ENCODE results near the gene RCOR1. TPM values are rescaled to one million over a fixed set of nuclear protein-coding genes. Genes with fewer than 3 reads are reported as not detected.

The RCOR1 gene
- total and polyA plus RNA-seq, 2 of the 8 experiments (the other 6 are each of a cell fraction or from before 2014, with no cell fraction given) = 12.3 to 26.3 TPM

- Histone ChIP-seq H3K4ac (replicated peaks; ENCODE audit: insufficient read length, low read depth, low read length) (no peak overlapping the region), H2BK12ac (ENCODE audit: low read depth, low read length) (no peak overlapping the region), H3K4me2 (ENCODE audit: insufficient read depth in 1 of 2, low read depth in 2 of 2, low read length in 2 of 2) (no peak overlapping the region), H3K27ac (ENCODE audit: low read depth, low read length) (no peak overlapping the region), H2AFZ (ENCODE audit: low read length) (no peak overlapping the region), H2BK15ac (ENCODE audit: low read length) (no peak overlapping the region), H3K23me2 (ENCODE audit: low read depth, low read length) (no peaks in the 10 kb centered on the region), H4K5ac (ENCODE audit: insufficient read length, low read depth, low read length) (no peak overlapping the region), H3K4me3 (ENCODE audit: extremely low read depth in 1 of 4, insufficient read depth in 2 of 4, low read depth in 3 of 4, low read length in 4 of 4) (no peak overlapping the region), H3K56ac (replicated peaks; ENCODE audit: insufficient read length, low read depth, low read length) (no peak overlapping the region), H3K36me3 (ENCODE audit: control insufficient read depth in 2 of 4, insufficient read depth in 4 of 4, low read length in 3 of 4) (peaks cover 0 to 4% (median 0%) of the 10 kb centered on the region in 4 experiments; a peak in 2 of 8 replicates), H4K8ac (ENCODE audit: extremely low read depth, insufficient read depth, low read length) (no peak overlapping the region), H3K9me3 (ENCODE audit: insufficient read depth in 2 of 2, low read depth in 1 of 2, low read length in 1 of 2) (peaks cover 4 to 5% of the 10 kb centered on the region in 2 experiments; a peak in 3 of 4 replicates), H2BK5ac (ENCODE audit: low read depth, low read length) (no peak overlapping the region), H3K4me1 (replicated peaks in 1 of 4; ENCODE audit: control insufficient read depth in 3 of 4, insufficient read depth in 4 of 4, low read length in 3 of 4) (no peaks in the 10 kb centered on the region), H2AK5ac (ENCODE audit: low read depth, low read length) (no peak overlapping the region), H3K23ac (ENCODE audit: insufficient read length) (no peak overlapping the region), H4K20me1 (replicated peaks in 1 of 2; ENCODE audit: control insufficient read depth in 1 of 2, insufficient read depth in 2 of 2, low read length in 2 of 2) (peaks cover 0 to 1% of the 10 kb centered on the region in 2 experiments), H2BK20ac (ENCODE audit: low read length) (no peak overlapping the region), H3K79me1 (ENCODE audit: low read depth, low read length) (peaks cover 2% of the 10 kb centered on the region; the same call in 1 of the 2 replicates), H4K91ac (replicated peaks; ENCODE audit: insufficient read length, low read length) (no peak overlapping the region), H3K18ac (ENCODE audit: extremely low read depth, low read length) (no peak overlapping the region), H3K14ac (ENCODE audit: insufficient read length) (no peak overlapping the region), H3K79me2 (ENCODE audit: control insufficient read depth in 1 of 2, insufficient read depth in 2 of 2, low read length in 2 of 2) (peaks cover 0 to 58% of the 10 kb centered on the region in 2 experiments; a peak in 3 of 4 replicates), H3K27me3 (replicated peaks in 1 of 4; ENCODE audit: control insufficient read depth in 3 of 4, extremely low read depth in 1 of 4, insufficient read depth in 3 of 4, low read length in 3 of 4) (no peaks in the 10 kb centered on the region), H3K9ac (replicated peaks in 1 of 4; ENCODE audit: extremely low read depth in 1 of 4, low read depth in 3 of 4, low read length in 3 of 4) (no peak overlapping the region), H2BK120ac (replicated peaks; ENCODE audit: low read depth, low read length) (no peak overlapping the region)
- FAIRE-seq = no peak
- DNase-seq (ENCODE audit: low read depth in 1 of 2, low spot score in 2 of 2) = no peak
- POLR2A ChIA-PET (ENCODE audit: partially characterized antibody) = no interaction called here
- CTCF ChIA-PET (ENCODE audit: partially characterized antibody) = no interaction called here
- WGBS, 2 experiments (ENCODE audit: extremely low coverage in 1 of 2, insufficient coverage in 1 of 2, insufficient read length in 1 of 2, insufficient replicate concordance in 2 of 2, low coverage in 1 of 2, low lambda C conversion rate in 2 of 2, missing lambda C conversion rate in 1 of 2) = 99% methylated on average over 3 of the region's 3 CpGs; no CpG with 5 or more reads in 1 of the 2 experiments
- TF ChIP-seq YY1 (IDR thresholded peaks at IDR 0.05; ENCODE audit: low read depth, low read length) = no peak
- no peak for TF ChIP-seq RBBP5 (IDR thresholded peaks at IDR 0.05; ENCODE audit: borderline replicate concordance, low read depth, low read length)
- TF ChIP-seq TAF7 (optimal IDR thresholded peaks at IDR 0.05; ENCODE audit: borderline replicate concordance, low read depth, low read length) = no peak
- no peak for TF ChIP-seq MAX (IDR thresholded peaks at IDR 0.05)
- TF ChIP-seq JUND (IDR thresholded peaks at IDR 0.05; ENCODE audit: low read length) = no peak
- no peak for TF ChIP-seq SRF (IDR thresholded peaks at IDR 0.05; ENCODE audit: low read depth, low read length)
- no peak for TF ChIP-seq CEBPB (IDR thresholded peaks at IDR 0.05; ENCODE audit: low read depth, low read length)
- TF ChIP-seq ASH2L (IDR thresholded peaks at IDR 0.05; ENCODE audit: low read length) = no peak
- TF ChIP-seq SAP30 (IDR thresholded peaks at IDR 0.05; ENCODE audit: insufficient read depth, insufficient replicate concordance, low read length) = no peak
- no peak for TF ChIP-seq TAF1 (IDR thresholded peaks at IDR 0.05; ENCODE audit: low read depth, low read length)
- no peak for TF ChIP-seq SUZ12 (IDR thresholded peaks at IDR 0.05; ENCODE audit: low read length)
- TF ChIP-seq SP2 (IDR thresholded peaks at IDR 0.05; ENCODE audit: low read length) = no peak
- no peak for TF ChIP-seq NRF1 (IDR thresholded peaks at IDR 0.05; ENCODE audit: low read depth, low read length)
- no peak for TF ChIP-seq CREB1 (IDR thresholded peaks at IDR 0.05)
- TF ChIP-seq NANOG (IDR thresholded peaks at IDR 0.05; ENCODE audit: insufficient read depth, low read depth, low read length, poor library complexity, severe bottlenecking) = no peak
- no peak for TF ChIP-seq BACH1 (IDR thresholded peaks at IDR 0.05; ENCODE audit: low read length)
Observed at GRCh38 chr14:102671410-102671809, 79.0 kb downstream of the RCOR1 start.
